ENCODE data around the gene RASL11A.

Gene RASL11A

DNA sequence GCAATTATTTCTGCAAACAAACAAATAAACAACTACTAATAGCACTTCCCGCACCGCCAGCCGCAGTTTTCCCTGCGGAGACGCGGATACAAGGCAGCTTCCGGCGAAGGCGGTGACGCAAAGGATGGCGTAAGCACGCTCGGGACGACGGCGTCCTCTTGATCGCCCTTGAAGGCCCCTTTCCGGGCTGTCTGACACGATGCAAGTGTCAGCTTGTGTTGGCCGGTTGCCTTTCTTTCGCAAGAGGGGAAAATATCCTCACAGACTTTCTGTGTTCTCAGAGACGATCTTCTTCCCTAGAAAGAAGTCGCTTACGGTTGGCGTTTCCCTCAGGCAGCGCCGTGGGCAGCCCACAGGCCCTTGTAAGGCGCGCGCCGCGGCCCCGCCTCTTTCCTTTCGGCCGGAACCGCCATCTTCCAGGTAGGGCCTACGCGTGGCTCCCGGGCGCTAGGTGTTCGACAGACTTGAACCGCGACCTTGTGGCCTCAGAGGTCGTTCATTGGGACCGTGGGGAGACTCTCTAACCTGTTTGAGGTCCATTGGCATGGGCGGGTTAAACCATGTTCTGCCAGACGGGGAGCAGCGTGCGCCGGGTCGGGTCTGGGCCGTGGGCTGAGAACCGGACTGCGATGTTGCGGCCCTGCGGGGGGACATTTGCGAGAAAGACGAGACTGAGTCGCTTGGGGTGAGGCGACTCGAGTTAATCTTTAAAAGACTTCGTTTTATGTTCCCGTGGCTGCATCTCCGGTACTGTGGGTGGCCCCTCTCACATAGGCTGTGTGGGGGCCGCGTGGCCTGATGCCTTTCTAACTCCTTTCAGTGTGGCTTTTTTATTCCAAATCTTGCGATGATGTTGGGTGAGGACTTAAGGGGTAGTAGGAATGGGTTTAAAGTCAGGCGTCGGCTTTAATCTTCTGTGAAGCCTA is 19.2 kb upstream of the RASL11A start, which contains the start of gene RPL21:
Gene RPL21 (plus strand): TSS at position 393 of the 926 bp plus-strand sequence. CDS start 2,219 bp downstream, outside the sequence.
- Histone ChIP-seq H3K27ac (ENCODE audit: low read depth, low read length) (peak within 1 kb of the TSS; percentile 99), H3K9me3 (ENCODE audit: control insufficient read depth in 5 of 5, low read length in 5 of 5) (no peaks in the 10 kb centered on the region), H3K9ac (ENCODE audit: low read length in 5 of 5) (peak within 1 kb of the TSS; percentile 96 to 100 (median 98)), H3K27me3 (ENCODE audit: control insufficient read depth in 5 of 5, insufficient read depth in 4 of 5, low read length in 5 of 5) (no peaks in the 10 kb centered on the region), H3K36me3 (ENCODE audit: control insufficient read depth in 5 of 5, insufficient read depth in 5 of 5, low read length in 5 of 5) (peaks cover 9 to 27% (median 17%) of the 10 kb centered on the region in 5 donors), H3K4me3 (ENCODE audit: low read depth in 1 of 5, low read length in 5 of 5) (peak within 1 kb of the TSS; percentile 89 to 99 (median 94)), H3K4me1 (ENCODE audit: control insufficient read depth in 5 of 5, insufficient read depth in 5 of 5, low read length in 5 of 5) (peaks cover 2 to 41% (median 30%) of the 10 kb centered on the region in 5 donors)

GRCh38 chr13:27252467-27252866 is 18.2 kb upstream of the RASL11A start:
- H3K4me1 ChIP-seq (ENCODE audit: control insufficient read depth in 5 of 5, insufficient read depth in 5 of 5, low read length in 5 of 5), result peaks cover 2 to 41% (median 30%) of the 10 kb centered on the region in 5 donors
- peak overlapping the region; percentile 99 for H3K27ac ChIP-seq (ENCODE audit: low read depth, low read length)
- no peaks in the 10 kb centered on the region for H3K27me3 ChIP-seq (ENCODE audit: control insufficient read depth in 5 of 5, insufficient read depth in 4 of 5, low read length in 5 of 5)
- no peaks in the 10 kb centered on the region for H3K9me3 ChIP-seq (ENCODE audit: control insufficient read depth in 5 of 5, low read length in 5 of 5)
- peak overlapping the region; percentile 89 to 99 (median 94) for H3K4me3 ChIP-seq (ENCODE audit: low read depth in 1 of 5, low read length in 5 of 5)
- H3K36me3 ChIP-seq (ENCODE audit: control insufficient read depth in 5 of 5, insufficient read depth in 5 of 5, low read length in 5 of 5), result peaks cover 16 to 37% (median 24%) of the 10 kb centered on the region in 5 donors
- peak overlapping the region; percentile 96 to 100 (median 98) for H3K9ac ChIP-seq (ENCODE audit: low read length in 5 of 5)

DNA sequence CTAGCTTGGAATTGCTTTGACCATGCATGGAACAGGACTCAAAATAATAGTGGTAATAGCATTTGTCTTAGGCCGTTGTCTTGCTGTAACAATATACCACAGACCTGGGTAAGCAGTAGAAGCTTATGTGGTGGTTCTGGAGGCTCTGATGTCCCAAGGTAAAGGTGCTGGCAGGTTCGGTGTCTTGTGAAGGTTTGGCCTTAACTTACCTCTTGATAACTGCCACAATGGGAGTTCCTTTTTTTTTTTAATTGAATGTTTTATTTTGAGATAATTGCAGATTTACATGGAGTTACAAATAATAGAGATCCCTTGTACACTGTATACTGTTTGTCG is 13.4 kb upstream of the RASL11A start:
- Histone ChIP-seq H3K4me3 (ENCODE audit: low read depth in 1 of 5, low read length in 5 of 5) (no peak overlapping the region), H3K9ac (ENCODE audit: low read length in 5 of 5) (no peak overlapping the region), H3K9me3 (ENCODE audit: control insufficient read depth in 5 of 5, low read length in 5 of 5) (no peaks in the 10 kb centered on the region), H3K27me3 (ENCODE audit: control insufficient read depth in 5 of 5, insufficient read depth in 4 of 5, low read length in 5 of 5) (no peaks in the 10 kb centered on the region), H3K27ac (ENCODE audit: low read depth, low read length) (no peak overlapping the region), H3K36me3 (ENCODE audit: control insufficient read depth in 5 of 5, insufficient read depth in 5 of 5, low read length in 5 of 5) (peaks cover 30 to 71% (median 39%) of the 10 kb centered on the region in 5 donors), H3K4me1 (ENCODE audit: control insufficient read depth in 5 of 5, insufficient read depth in 5 of 5, low read length in 5 of 5) (peaks cover 2 to 28% (median 22%) of the 10 kb centered on the region in 5 donors)

DNA sequence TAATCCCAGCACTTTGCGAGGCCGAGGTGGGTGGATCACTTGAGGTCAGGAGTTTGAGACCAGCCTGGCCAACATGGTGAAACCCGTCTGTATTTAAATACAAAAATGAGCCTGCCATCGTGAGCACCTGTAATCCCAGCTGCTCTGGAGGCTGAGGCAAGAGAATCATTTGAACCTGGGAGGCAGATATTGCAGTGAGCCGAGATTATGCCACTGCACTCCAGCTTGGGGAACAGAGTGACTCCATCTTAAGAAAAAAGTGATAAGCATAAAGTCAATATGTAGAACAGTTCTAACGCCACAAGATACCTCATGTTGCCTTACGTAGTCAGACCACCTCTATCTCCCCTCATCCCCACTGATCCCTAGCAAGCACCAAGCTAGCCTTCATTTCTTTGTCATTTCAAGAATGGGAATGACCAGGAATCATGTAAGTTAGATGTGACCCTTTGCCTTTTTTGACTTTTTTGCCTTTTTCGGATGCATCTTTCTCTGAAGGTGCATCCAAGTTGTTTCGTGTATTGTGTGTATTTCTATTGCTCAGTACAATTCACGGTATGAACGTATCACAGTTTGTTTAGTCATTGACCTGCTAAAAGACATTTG is 12.9 kb upstream of the RASL11A start:
- peaks cover 0 to 22% (median 17%) of the 10 kb centered on the region in 5 donors for H3K4me1 ChIP-seq (ENCODE audit: control insufficient read depth in 5 of 5, insufficient read depth in 5 of 5, low read length in 5 of 5)
- H3K27me3 ChIP-seq (ENCODE audit: control insufficient read depth in 5 of 5, insufficient read depth in 4 of 5, low read length in 5 of 5), result no peaks in the 10 kb centered on the region
- no peak overlapping the region for H3K4me3 ChIP-seq (ENCODE audit: low read depth in 1 of 5, low read length in 5 of 5)
- H3K9ac ChIP-seq (ENCODE audit: low read length in 5 of 5), result no peak overlapping the region
- no peaks in the 10 kb centered on the region for H3K9me3 ChIP-seq (ENCODE audit: control insufficient read depth in 5 of 5, low read length in 5 of 5)
- no peak overlapping the region for H3K27ac ChIP-seq (ENCODE audit: low read depth, low read length)
- H3K36me3 ChIP-seq (ENCODE audit: control insufficient read depth in 5 of 5, insufficient read depth in 5 of 5, low read length in 5 of 5), result peaks cover 30 to 72% (median 39%) of the 10 kb centered on the region in 5 donors

DNA sequence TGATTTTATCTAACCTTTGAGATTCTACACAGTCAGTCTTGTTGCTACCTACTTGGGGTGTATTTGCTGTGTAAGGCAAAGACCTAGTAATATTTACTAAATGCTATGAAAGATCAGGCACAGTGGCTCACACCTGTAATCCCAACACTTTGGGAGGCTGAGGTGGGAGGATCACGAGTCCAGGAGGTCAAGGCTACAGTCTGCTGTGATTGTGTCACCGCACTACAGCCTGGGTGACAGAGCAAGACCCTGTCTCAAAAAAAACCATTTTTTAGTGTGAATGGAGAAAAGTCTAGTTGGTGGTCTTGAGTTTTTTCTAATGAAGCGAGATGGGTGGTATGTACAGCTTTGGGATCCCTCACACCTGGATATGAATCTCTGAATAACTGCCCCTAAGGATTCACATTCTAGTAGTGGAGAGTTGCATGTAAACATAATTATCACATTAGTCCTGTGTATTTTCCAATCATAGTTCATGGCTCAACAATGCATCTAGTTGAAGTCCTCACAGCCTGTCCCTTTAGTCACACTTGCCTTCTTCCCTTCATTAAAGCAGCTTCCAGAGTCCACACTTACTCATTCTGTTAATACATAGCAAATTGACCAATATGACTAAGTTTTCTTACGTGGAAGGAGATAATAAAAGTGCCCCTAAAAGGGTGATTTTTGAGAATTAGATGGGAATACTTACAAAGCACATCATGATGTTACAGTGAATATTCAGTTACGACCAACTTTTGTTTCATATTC is 11.8 kb upstream of the RASL11A start:
- Histone ChIP-seq H3K27ac (ENCODE audit: low read depth, low read length) (no peak overlapping the region), H3K4me1 (ENCODE audit: control insufficient read depth in 5 of 5, insufficient read depth in 5 of 5, low read length in 5 of 5) (peaks cover 0 to 12% (median 6%) of the 10 kb centered on the region in 5 donors), H3K9me3 (ENCODE audit: control insufficient read depth in 5 of 5, low read length in 5 of 5) (no peaks in the 10 kb centered on the region), H3K9ac (ENCODE audit: low read length in 5 of 5) (no peak overlapping the region), H3K36me3 (ENCODE audit: control insufficient read depth in 5 of 5, insufficient read depth in 5 of 5, low read length in 5 of 5) (peaks cover 25 to 70% (median 39%) of the 10 kb centered on the region in 5 donors), H3K27me3 (ENCODE audit: control insufficient read depth in 5 of 5, insufficient read depth in 4 of 5, low read length in 5 of 5) (no peaks in the 10 kb centered on the region), H3K4me3 (ENCODE audit: low read depth in 1 of 5, low read length in 5 of 5) (no peak overlapping the region)

- H3K27ac ChIP-seq (ENCODE audit: low read depth, low read length), result no peak overlapping the region
These were observed 10.8 kb upstream of the RASL11A start for GRCh38 chr13:27259831-27260230.

GRCh38 chr13:27261396-27261795 is 9.2 kb upstream of the RASL11A start:
- no peak overlapping the region for H3K9ac ChIP-seq (ENCODE audit: low read length in 5 of 5)
- peaks cover 0 to 5% (median 0%) of the 10 kb centered on the region in 5 donors for H3K4me1 ChIP-seq (ENCODE audit: control insufficient read depth in 5 of 5, insufficient read depth in 5 of 5, low read length in 5 of 5)
- peak overlapping the region; percentile 17 for H3K27ac ChIP-seq (ENCODE audit: low read depth, low read length)
- H3K9me3 ChIP-seq (ENCODE audit: control insufficient read depth in 5 of 5, low read length in 5 of 5), result no peaks in the 10 kb centered on the region
- H3K36me3 ChIP-seq (ENCODE audit: control insufficient read depth in 5 of 5, insufficient read depth in 5 of 5, low read length in 5 of 5), result peaks cover 14 to 45% (median 25%) of the 10 kb centered on the region in 5 donors
- H3K27me3 ChIP-seq (ENCODE audit: control insufficient read depth in 5 of 5, insufficient read depth in 4 of 5, low read length in 5 of 5), result no peaks in the 10 kb centered on the region
- H3K4me3 ChIP-seq (ENCODE audit: low read depth in 1 of 5, low read length in 5 of 5), result no peak overlapping the region

More at GRCh38 chr13:27259831-27260230, 10.8 kb upstream of the RASL11A start:
- Histone ChIP-seq H3K9ac (ENCODE audit: low read length in 5 of 5) (peak overlapping the region in 1 of 5 donors; percentile 21), H3K9me3 (ENCODE audit: control insufficient read depth in 5 of 5, low read length in 5 of 5) (no peaks in the 10 kb centered on the region), H3K4me3 (ENCODE audit: low read depth in 1 of 5, low read length in 5 of 5) (no peak overlapping the region), H3K27me3 (ENCODE audit: control insufficient read depth in 5 of 5, insufficient read depth in 4 of 5, low read length in 5 of 5) (no peaks in the 10 kb centered on the region), H3K4me1 (ENCODE audit: control insufficient read depth in 5 of 5, insufficient read depth in 5 of 5, low read length in 5 of 5) (peaks cover 0 to 6% (median 2%) of the 10 kb centered on the region in 5 donors), H3K36me3 (ENCODE audit: control insufficient read depth in 5 of 5, insufficient read depth in 5 of 5, low read length in 5 of 5) (peaks cover 23 to 59% (median 35%) of the 10 kb centered on the region in 5 donors)

- Histone ChIP-seq H3K4me1 (ENCODE audit: control insufficient read depth in 5 of 5, insufficient read depth in 5 of 5, low read length in 5 of 5) (peaks cover 0 to 15% (median 6%) of the 10 kb centered on the region in 5 donors), H3K9me3 (ENCODE audit: control insufficient read depth in 5 of 5, low read length in 5 of 5) (no peaks in the 10 kb centered on the region), H3K4me3 (ENCODE audit: low read depth in 1 of 5, low read length in 5 of 5) (no peak overlapping the region), H3K27me3 (ENCODE audit: control insufficient read depth in 5 of 5, insufficient read depth in 4 of 5, low read length in 5 of 5) (no peaks in the 10 kb centered on the region), H3K9ac (ENCODE audit: low read length in 5 of 5) (peak overlapping the region in 1 of 5 donors; percentile 11), H3K27ac (ENCODE audit: low read depth, low read length) (no peak overlapping the region), H3K36me3 (ENCODE audit: control insufficient read depth in 5 of 5, insufficient read depth in 5 of 5, low read length in 5 of 5) (peaks cover 4 to 25% (median 6%) of the 10 kb centered on the region in 5 donors)
These were observed 7.2 kb upstream of the RASL11A start for GRCh38 chr13:27263438-27263837.

- no peaks in the 10 kb centered on the region for H3K27me3 ChIP-seq (ENCODE audit: control insufficient read depth in 5 of 5, insufficient read depth in 4 of 5, low read length in 5 of 5)
- H3K4me1 ChIP-seq (ENCODE audit: control insufficient read depth in 5 of 5, insufficient read depth in 5 of 5, low read length in 5 of 5), result peaks cover 0 to 15% (median 6%) of the 10 kb centered on the region in 5 donors
- H3K4me3 ChIP-seq (ENCODE audit: low read depth in 1 of 5, low read length in 5 of 5), result no peak overlapping the region
- no peak overlapping the region for H3K9ac ChIP-seq (ENCODE audit: low read length in 5 of 5)
- H3K36me3 ChIP-seq (ENCODE audit: control insufficient read depth in 5 of 5, insufficient read depth in 5 of 5, low read length in 5 of 5), result peaks cover 0 to 18% (median 3%) of the 10 kb centered on the region in 5 donors
- H3K27ac ChIP-seq (ENCODE audit: low read depth, low read length), result no peak overlapping the region
- H3K9me3 ChIP-seq (ENCODE audit: control insufficient read depth in 5 of 5, low read length in 5 of 5), result no peaks in the 10 kb centered on the region
These were observed 6.4 kb upstream of the RASL11A start for GRCh38 chr13:27264181-27264580.
